Measurements from ENCODE around the gene TMEM87A.

Gene TMEM87A

DNA sequence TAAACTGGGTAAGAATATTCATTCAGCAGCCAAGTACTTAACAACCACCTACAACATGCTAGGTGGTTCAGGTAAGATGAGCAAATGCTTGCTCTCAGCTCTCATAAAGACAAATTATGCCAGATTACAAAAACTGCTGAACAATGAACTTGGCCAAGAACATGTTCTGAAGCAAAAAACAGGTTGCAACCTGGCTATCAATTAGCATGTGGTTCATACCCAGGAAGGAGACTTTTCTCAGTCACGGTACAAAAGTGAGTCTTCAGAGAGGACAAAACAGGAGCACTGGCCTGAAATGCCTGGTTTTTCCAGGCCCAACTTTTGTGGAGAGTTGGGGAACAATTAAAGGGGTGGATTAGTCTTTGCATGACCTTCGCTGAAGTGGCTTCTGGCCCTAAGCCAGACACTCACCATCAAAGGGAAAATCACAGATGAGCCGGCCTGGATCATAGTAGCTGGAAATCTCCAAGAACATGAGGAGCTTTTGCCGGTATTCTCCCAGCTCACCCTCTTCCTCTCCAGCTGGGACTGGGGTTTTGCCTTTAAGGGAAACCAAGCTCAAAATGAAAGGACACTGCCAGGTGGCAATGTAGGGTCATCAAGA lies 109.2 kb downstream of the TMEM87A start:
- no peak overlapping the region for H3K27ac ChIP-seq
- TF ChIP-seq, protein P1, sequence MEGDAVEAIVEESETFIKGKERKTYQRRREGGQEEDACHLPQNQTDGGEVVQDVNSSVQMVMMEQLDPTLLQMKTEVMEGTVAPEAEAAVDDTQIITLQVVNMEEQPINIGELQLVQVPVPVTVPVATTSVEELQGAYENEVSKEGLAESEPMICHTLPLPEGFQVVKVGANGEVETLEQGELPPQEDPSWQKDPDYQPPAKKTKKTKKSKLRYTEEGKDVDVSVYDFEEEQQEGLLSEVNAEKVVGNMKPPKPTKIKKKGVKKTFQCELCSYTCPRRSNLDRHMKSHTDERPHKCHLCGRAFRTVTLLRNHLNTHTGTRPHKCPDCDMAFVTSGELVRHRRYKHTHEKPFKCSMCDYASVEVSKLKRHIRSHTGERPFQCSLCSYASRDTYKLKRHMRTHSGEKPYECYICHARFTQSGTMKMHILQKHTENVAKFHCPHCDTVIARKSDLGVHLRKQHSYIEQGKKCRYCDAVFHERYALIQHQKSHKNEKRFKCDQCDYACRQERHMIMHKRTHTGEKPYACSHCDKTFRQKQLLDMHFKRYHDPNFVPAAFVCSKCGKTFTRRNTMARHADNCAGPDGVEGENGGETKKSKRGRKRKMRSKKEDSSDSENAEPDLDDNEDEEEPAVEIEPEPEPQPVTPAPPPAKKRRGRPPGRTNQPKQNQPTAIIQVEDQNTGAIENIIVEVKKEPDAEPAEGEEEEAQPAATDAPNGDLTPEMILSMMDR (conservative IDR thresholded peaks at IDR 0.05): no peak
- no peak for TF ChIP-seq ZFX (IDR thresholded peaks at IDR 0.05)

DNA sequence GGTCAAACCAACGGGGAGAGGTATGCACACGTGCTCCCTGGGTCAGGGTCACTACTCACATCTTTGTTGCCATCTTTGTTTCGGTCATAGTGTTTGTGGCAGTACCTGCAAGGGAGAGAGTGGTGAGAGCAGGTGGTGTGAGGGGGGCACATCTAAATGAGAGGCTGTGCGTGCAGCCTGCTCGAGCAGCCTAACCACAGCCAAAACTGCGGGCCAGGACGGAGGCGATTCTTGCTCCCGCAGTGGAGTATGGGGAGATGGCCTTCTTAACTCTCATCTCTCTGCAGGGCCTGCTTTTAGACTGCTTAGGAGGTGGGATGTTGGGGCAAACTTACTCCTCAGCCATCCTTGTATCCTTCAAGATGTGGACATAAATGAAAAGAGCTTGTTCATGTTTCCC lies 109.9 kb downstream of the TMEM87A start:
- TF ChIP-seq, protein P1 (conservative IDR thresholded peaks at IDR 0.05): no peak
- TF ChIP-seq ZFX (IDR thresholded peaks at IDR 0.05): no peak
- H3K27ac ChIP-seq: no peak overlapping the region

All from C4-2B (cell line).